Measurements from ENCODE around the gene BUB1B.

GRCh38 chr15:40258544-40258943 lies 97.7 kb downstream of the BUB1B start:
- no peak for TF ChIP-seq CTCF (IDR thresholded peaks at IDR 0.05; ENCODE audit: low read depth, low read length)
- TF ChIP-seq EZH2phosphoT487 (IDR thresholded peaks at IDR 0.05; ENCODE audit: low read depth): no peak
